GM12878 (cell line): ENCODE measurements around the gene SENP1. TPM values are rescaled to one million over a fixed set of nuclear protein-coding genes. Genes with fewer than 3 reads are reported as not detected.

ENCODE experiments used
- ATAC-seq: fragments of 200-7000 bp; cut with Tn5 transposase; 3 replicates; pipeline ENCODE4 v1.9.1; 2020; ENCODE audit warnings: mild to moderate bottlenecking, moderate library complexity
- BruUV-seq: library from RNA; stranded (reverse); fragments of 400-500 nt; replicated peaks from 2 replicates; lab custom pipeline; 2021; lab: Mats Ljungman, UMichigan
- CTCF ChIA-PET: fragments of 300-600 bp; sonication (Branson Sonifier 250); formaldehyde crosslinking; extraction: SDS; loops from one replicate; lab custom pipeline; 2021; ENCODE audit warnings: inconsistent platforms; lab: Yijun Ruan, JAX
- POLR2A ChIA-PET: fragments of 350-600 bp; formaldehyde crosslinking; extraction: SDS; loops from one replicate; lab custom pipeline; 2021; ENCODE audit warnings: inconsistent platforms; lab: Charles Lee
- RAD21 ChIA-PET: fragments of 300-600 bp; sonication (Branson Sonifier 250); formaldehyde crosslinking; loops from one replicate; lab custom pipeline; 2023; ENCODE audit warnings: antibody characterized with exemption; ENCODE audit not compliant: unreplicated experiment; lab: Charles Lee
- SMC1A ChIA-PET: fragments of 300-600 bp; sonication (Branson Sonifier 250); formaldehyde crosslinking; loops from one replicate; lab custom pipeline; 2023; ENCODE audit not compliant: unreplicated experiment, uncharacterized antibody; lab: Charles Lee
- DNase-seq: peaks from one replicate; pipeline ENCODE4 v3.0.0-alpha.2; 2011; ENCODE audit warnings: low read depth, low spot score
- FAIRE-seq: peaks from 3 replicates; lab custom pipeline; 2011; peaks lifted over from hg19 to GRCh38; lab: Jason Lieb, UNC
- H2AFZ ChIP-seq: 2 replicates; pipeline ENCODE4 v1.6.0; 2011; ENCODE audit warnings: low read depth, low read length, control low read depth; ENCODE audit not compliant: control insufficient read depth
- H3K27ac ChIP-seq: 2 replicates; pipeline ENCODE4 v1.5.1; 2011; ENCODE audit warnings: control low read depth; ENCODE audit not compliant: control insufficient read depth, insufficient read depth
- H3K27me3 ChIP-seq, 2 experiments: replicated peaks in 1 of 2; 2 replicates each; pipeline versions ENCODE4 v1.6.0 to v1.6.1; 2011; ENCODE audit warnings: low read length in 1 of 2; ENCODE audit not compliant: control insufficient read depth in 2 of 2, insufficient read depth in 2 of 2
- H3K36me3 ChIP-seq, 2 experiments: 2 replicates each; pipeline ENCODE4 v1.5.1; 2011; ENCODE audit warnings: low read length in 1 of 2; ENCODE audit not compliant: control insufficient read depth in 2 of 2, insufficient read depth in 2 of 2
- H3K4me1 ChIP-seq: 2 replicates; pipeline ENCODE4 v1.6.1; 2011; ENCODE audit warnings: mild to moderate bottlenecking, low read length, moderate library complexity, mixed read lengths; ENCODE audit not compliant: control insufficient read depth, insufficient read depth
- H3K4me2 ChIP-seq: 2 replicates; pipeline ENCODE4 v1.6.0; 2011; ENCODE audit warnings: control low read depth; ENCODE audit not compliant: control insufficient read depth, insufficient read depth
- H3K4me3 ChIP-seq: fragments of 200-600 bp; sonication (generic); 2 replicates; pipeline ENCODE4 v1.5.1; 2016
- H3K79me2 ChIP-seq: 2 replicates; pipeline ENCODE4 v1.6.0; 2011; ENCODE audit warnings: low read length; ENCODE audit not compliant: control insufficient read depth, insufficient read depth
- H3K9ac ChIP-seq: 2 replicates; pipeline ENCODE4 v1.8.0; 2011; ENCODE audit warnings: low read length, control low read depth, mixed read lengths; ENCODE audit not compliant: control insufficient read depth, insufficient read depth
- H3K9me3 ChIP-seq: replicated peaks from 3 replicates; pipeline ENCODE4 v1.5.1; 2011; ENCODE audit warnings: mild to moderate bottlenecking, low read length; ENCODE audit not compliant: control insufficient read depth, insufficient read depth
- H4K20me1 ChIP-seq: 2 replicates; pipeline ENCODE4 v1.6.0; 2011; ENCODE audit not compliant: control insufficient read depth, insufficient read depth
- HDGF ChIP-seq: fragments of 450-650 bp; IDR thresholded peaks from 2 replicates; pipeline ENCODE4 v1.6.1; 2016; ENCODE audit warnings: antibody characterized with exemption
- HSF1 ChIP-seq: fragments of 150-350 bp; IDR thresholded peaks from 2 replicates; pipeline ENCODE4 v1.6.1; 2014; ENCODE audit warnings: mild to moderate bottlenecking, low read depth, low read length
- PAX5 ChIP-seq: IDR thresholded peaks from 2 replicates; pipeline ENCODE4 v1.6.1; 2011; ENCODE audit warnings: low read depth, low read length, borderline replicate concordance
- PKNOX1 ChIP-seq: fragments of 450-650 bp; IDR thresholded peaks from 2 replicates; pipeline ENCODE4 v1.6.1; 2016; ENCODE audit warnings: mild to moderate bottlenecking
- WGBS: methylation state at CpG from one replicate; pipeline ENCODE4 v1.1.6; 2016; ENCODE audit warnings: low lambda C conversion rate; ENCODE audit not compliant: insufficient replicate concordance, insufficient coverage; ENCODE audit errors: missing lambda C conversion rate; 5-methylcytosine and 5-hydroxymethylcytosine counted together
- in situ Hi-C: fragments of 300-500 bp; cut with MboI; formaldehyde crosslinking; loops from 9 replicates; pipeline ENCODE4 v1.14.3; 2018; ENCODE audit warnings: mixed read lengths
- intact Hi-C: fragments of 100-400 bp; cut with micrococcal nuclease; formaldehyde crosslinking; loops from one replicate; pipeline ENCODE4 v1.14.2; 2022; ENCODE audit not compliant: unreplicated experiment
- polyA plus RNA-seq, 11 experiments: library from polyadenylated mRNA; depleted of rRNA in 4 of 11; unstranded in 6 of 11; stranded (reverse) in 5 of 11; fragments of >200 nt; fragmentation: Nextera tagmentation in 4 of 11; fragmentation: Illumina TruSeq in 1 of 11; extraction: Ambion mirVana in 4 of 11; extraction: Trizol in 1 of 11; gene quantifications; 1 replicate in 1 of 11; 2 replicates in 10 of 11; pipeline versions ENCODE4 v1.2.1 to v1.2.3, GENCODE V29; 2011 to 2016; ENCODE audit warnings: inconsistent platforms in 2 of 11, missing spikeins in 2 of 11, low read depth in 1 of 11
- total RNA-seq, 4 experiments: library from RNA; depleted of rRNA in 3 of 4; stranded (reverse); fragments of >200 nt in 3 of 4; fragmentation: Illumina TruSeq in 1 of 4; extraction: Trizol in 1 of 4; gene quantifications; 2 replicates each; pipeline versions ENCODE4 v1.2.1 to v1.2.3, GENCODE V29; 2013 to 2021

Gene SENP1
- total and polyA plus RNA-seq, 10 of the 15 experiments (the other 5 are each of a cell fraction or from before 2014, with no cell fraction given), result 8.1 to 52.4 (median 26.1) TPM

- intact Hi-C loops, result no loop called here
- H3K27ac ChIP-seq, result peak overlapping the region; percentile 99
- peak overlapping the region; percentile 98 for H3K4me2 ChIP-seq
- POLR2A ChIA-PET, result interaction anchor here (1.0 to 2.3 kb wide), 5 partner anchors 12 to 92 kb away, joined by 4 to 8 read pairs (median 6); partner anchors contain the start of genes ASB8 and PFKM
- H3K9me3 ChIP-seq, result no peaks in the 10 kb centered on the region
- peaks cover 50% of the 10 kb centered on the region for H3K79me2 ChIP-seq
- no peaks in the 10 kb centered on the region for H3K27me3 ChIP-seq
- H2AFZ ChIP-seq, result peak overlapping the region; percentile 90
- RAD21 ChIA-PET, result interaction anchor here (1.1 to 1.5 kb wide), 2 partner anchors 12 to 50 kb away, joined by 4 to 7 read pairs; partner anchors contain the start of genes ASB8 and PFKM
- in situ Hi-C loops, result no loop called here
- peak overlapping the region; percentile 99 for H3K9ac ChIP-seq
- H3K4me3 ChIP-seq, result peak overlapping the region; percentile 97
- CTCF ChIA-PET, result interaction anchor here (0.7 to 3.0 kb wide), 7 partner anchors 10 to 366 kb away, joined by 3 to 19 read pairs (median 7); partner anchors contain the start of genes ASB8 and PFKM
- DNase-seq (no peak), ATAC-seq (no peak; the same call in 2 of the 3 replicates), FAIRE-seq (no peak)
- 0% methylated on average over 5 of the region's 5 CpGs for WGBS
- TF ChIP-seq PKNOX1 (peak; percentile 34; the same call in 1 of the 2 replicates), HDGF (no peak), PAX5 (peak; percentile 66; the same call in 1 of the 2 replicates), HSF1 (peak; percentile 94)
- no peaks in the 10 kb centered on the region for H4K20me1 ChIP-seq
- H3K36me3 ChIP-seq, result no peaks in the 10 kb centered on the region
- peaks cover 23% of the 10 kb centered on the region for H3K4me1 ChIP-seq
- SMC1A ChIA-PET, result interaction anchor here (0.6 to 2.7 kb wide), 9 partner anchors 10 to 53 kb away, joined by 3 to 27 read pairs (median 5); partner anchors contain the start of genes ASB8 and PFKM
- BruUV-seq, result TSS peak; percentile 72
Observed at GRCh38 chr12:48106681-48107613, 1.1 kb upstream of the SENP1 start.
